ENCODE data around the gene TMEM273. TPM values are rescaled to one million over a fixed set of nuclear protein-coding genes. Genes with fewer than 3 reads are reported as not detected.

The TMEM273 gene
- total and polyA plus RNA-seq, 8 donors = 0.89 to 72.9 (median 5.9) TPM

- peaks cover 0 to 6% (median 0%) of the 10 kb centered on the region in 3 donors for H3K27me3 ChIP-seq
- peak overlapping the region in 3 of 4 donors; percentile 6 to 37 (median 28) for H3K4me3 ChIP-seq
- H3K4me1 ChIP-seq = peaks cover 0 to 42% (median 13%) of the 10 kb centered on the region in 4 donors
- WGBS, 5 donors = 71 to 76% (median 74%) methylated on average over 4 of the region's 4 CpGs
- no peak for DNase-seq
- H3K9me3 ChIP-seq = no peaks in the 10 kb centered on the region
- H3K27ac ChIP-seq = peak overlapping the region in 3 of 5 donors; percentile 11 to 74 (median 69)
- H3K36me3 ChIP-seq = no peaks in the 10 kb centered on the region
- intact Hi-C loops (cut with DNase I; ENCODE audit: low total_unique reads) = no loop called here
- TF ChIP-seq POLR2AphosphoS5 (IDR thresholded peaks at IDR 0.05) (no peak), EP300 (IDR thresholded peaks at IDR 0.05) (no peak), CTCF (IDR thresholded peaks at IDR 0.05) (no peak)
Measured at GRCh38 chr10:49186613-49187012, 1.6 kb downstream of the TMEM273 start.

GRCh38 chr10:49185213-49185612, 3.0 kb downstream of the TMEM273 start:
- Histone ChIP-seq H3K27me3 (peaks cover 0 to 2% (median 0%) of the 10 kb centered on the region in 3 donors), H3K36me3 (no peaks in the 10 kb centered on the region), H3K9me3 (no peaks in the 10 kb centered on the region), H3K4me1 (peaks cover 0 to 42% (median 13%) of the 10 kb centered on the region in 4 donors), H3K4me3 (no peak overlapping the region), H3K27ac (peak overlapping the region in 1 of 5 donors; percentile 56)
- TF ChIP-seq CTCF (IDR thresholded peaks at IDR 0.05) = no peak
- TF ChIP-seq POLR2A (IDR thresholded peaks at IDR 0.05) = no peak
- no peak for TF ChIP-seq EP300 (IDR thresholded peaks at IDR 0.05)
- TF ChIP-seq POLR2AphosphoS5 (IDR thresholded peaks at IDR 0.05) = no peak
- no peak for DNase-seq
- intact Hi-C loops (cut with DNase I; ENCODE audit: low total_unique reads) = no loop called here
- WGBS, 5 donors = 81 to 85% (median 84%) methylated on average over 3 of the region's 3 CpGs

GRCh38 chr10:49184642-49185111, 3.5 kb downstream of the TMEM273 start:
- Histone ChIP-seq H3K4me3 (no peak overlapping the region), H3K27ac (peak overlapping the region in 1 of 5 donors; percentile 18), H3K9me3 (no peaks in the 10 kb centered on the region), H3K4me1 (peaks cover 0 to 40% (median 13%) of the 10 kb centered on the region in 4 donors), H3K27me3 (no peaks in the 10 kb centered on the region), H3K36me3 (no peaks in the 10 kb centered on the region)
- peak in 1 of 2 donors; percentile 2 for DNase-seq
- intact Hi-C loops (cut with DNase I; ENCODE audit: low total_unique reads) = no loop called here
- TF ChIP-seq POLR2AphosphoS5 (IDR thresholded peaks at IDR 0.05) (no peak), CTCF (IDR thresholded peaks at IDR 0.05) (no peak), POLR2A (IDR thresholded peaks at IDR 0.05) (no peak)
- 36 to 64% (median 59%) methylated on average over 6 of the region's 6 CpGs for WGBS, 5 donors

- no peak overlapping the region for H3K4me3 ChIP-seq
- 56 to 72% (median 69%) methylated on average over 5 of the region's 5 CpGs for WGBS, 5 donors
- H3K9me3 ChIP-seq = no peaks in the 10 kb centered on the region
- no peaks in the 10 kb centered on the region for H3K36me3 ChIP-seq
- no peaks in the 10 kb centered on the region for H3K27me3 ChIP-seq
- peak in 1 of 2 donors; percentile 18 for DNase-seq
- peaks cover 0 to 31% (median 12%) of the 10 kb centered on the region in 4 donors for H3K4me1 ChIP-seq
- TF ChIP-seq POLR2A (IDR thresholded peaks at IDR 0.05) = no peak
- no peak for TF ChIP-seq POLR2AphosphoS5 (IDR thresholded peaks at IDR 0.05)
- TF ChIP-seq EP300 (IDR thresholded peaks at IDR 0.05) = no peak
- TF ChIP-seq CTCF (IDR thresholded peaks at IDR 0.05) = no peak
- intact Hi-C loops (cut with DNase I; ENCODE audit: low total_unique reads) = no loop called here
- peak overlapping the region in 1 of 5 donors; percentile 18 for H3K27ac ChIP-seq
Measured at GRCh38 chr10:49183596-49184542, 4.3 kb downstream of the TMEM273 start.

All from stomach (tissue), 9 donors.